Type B pancreatic cell (in vitro differentiated cells): Measurements from ENCODE around the gene CASZ1. TPM values are rescaled to one million over a fixed set of nuclear protein-coding genes. Genes with fewer than 3 reads are reported as not detected.

Experiments
- DNase-seq: peaks from one replicate; pipeline ENCODE4 v3.0.0; 2021; ENCODE audit warnings: mixed read lengths; ENCODE audit not compliant: unreplicated experiment; ENCODE audit errors: extremely low spot score
- H3K27ac Mint-ChIP-seq: 2 replicates; pipeline ENCODE4 v1.8.0; 2021; ENCODE audit warnings: mild to moderate bottlenecking, mixed read lengths
- H3K27me3 Mint-ChIP-seq: 2 replicates; pipeline ENCODE4 v1.8.0; 2021; ENCODE audit warnings: mixed read lengths
- H3K36me3 Mint-ChIP-seq: 2 replicates; pipeline ENCODE4 v1.8.0; 2021; ENCODE audit warnings: mixed read lengths
- H3K4me1 Mint-ChIP-seq: one replicate; pipeline ENCODE4 v1.8.0; 2021; ENCODE audit warnings: mixed read lengths; ENCODE audit not compliant: unreplicated experiment
- H3K4me3 Mint-ChIP-seq: 2 replicates; pipeline ENCODE4 v1.8.0; 2021; ENCODE audit warnings: mild to moderate bottlenecking, mixed read lengths
- H3K9me3 Mint-ChIP-seq: 2 replicates; pipeline ENCODE4 v1.8.0; 2021; ENCODE audit warnings: mixed read lengths
- CTCF ChIP-seq: fragments of 200-600 bp; sonication (generic); conservative IDR thresholded peaks from 2 replicates; pipeline ENCODE4 v1.5.0; 2021; ENCODE audit warnings: antibody characterized with exemption, mild to moderate bottlenecking
- total RNA-seq: library from RNA; stranded (reverse); gene quantifications from 2 replicates; pipeline ENCODE4 v1.2.1, GENCODE V29; 2021; ENCODE audit warnings: low replicate concordance

CASZ1 gene
- total RNA-seq, 1 donor from 2014 or later: 15.7 TPM

GRCh38 chr1:10687251-10687651 is 109.2 kb downstream of the CASZ1 start:
- Mint-ChIP-seq H3K9me3 (no peaks in the 10 kb centered on the region), H3K27me3 (peaks cover 3% of the 10 kb centered on the region), H3K4me3 (peak overlapping the region; percentile 58), H3K4me1 (peaks cover 49% of the 10 kb centered on the region), H3K27ac (peak overlapping the region; percentile 95), H3K36me3 (no peaks in the 10 kb centered on the region)
- DNase-seq: no peak
- TF ChIP-seq CTCF: no peak

- DNase-seq: no peak
- peak overlapping the region; percentile 83 for H3K4me3 Mint-ChIP-seq
- H3K4me1 Mint-ChIP-seq: peaks cover 57% of the 10 kb centered on the region
- H3K27me3 Mint-ChIP-seq: peaks cover 3% of the 10 kb centered on the region
- H3K27ac Mint-ChIP-seq: peak overlapping the region; percentile 95
- no peaks in the 10 kb centered on the region for H3K36me3 Mint-ChIP-seq
- no peak for TF ChIP-seq CTCF
- H3K9me3 Mint-ChIP-seq: no peaks in the 10 kb centered on the region
These were observed 109.9 kb downstream of the CASZ1 start for GRCh38 chr1:10686404-10687040.

GRCh38 chr1:10685808-10686403 is 110.5 kb downstream of the CASZ1 start:
- TF ChIP-seq CTCF: no peak
- no peaks in the 10 kb centered on the region for H3K9me3 Mint-ChIP-seq
- no peaks in the 10 kb centered on the region for H3K36me3 Mint-ChIP-seq
- H3K4me3 Mint-ChIP-seq: peak overlapping the region; percentile 83
- H3K27me3 Mint-ChIP-seq: peaks cover 3% of the 10 kb centered on the region
- peaks cover 60% of the 10 kb centered on the region for H3K4me1 Mint-ChIP-seq
- peak overlapping the region; percentile 95 for H3K27ac Mint-ChIP-seq
- DNase-seq: no peak

- no peak for DNase-seq
- peaks cover 60% of the 10 kb centered on the region for H3K4me1 Mint-ChIP-seq
- TF ChIP-seq CTCF: no peak
- peaks cover 3% of the 10 kb centered on the region for H3K27me3 Mint-ChIP-seq
- peak overlapping the region; percentile 95 for H3K27ac Mint-ChIP-seq
- H3K36me3 Mint-ChIP-seq: no peaks in the 10 kb centered on the region
- H3K4me3 Mint-ChIP-seq: no peak overlapping the region
- H3K9me3 Mint-ChIP-seq: no peaks in the 10 kb centered on the region
These were observed 111.1 kb downstream of the CASZ1 start for GRCh38 chr1:10685196-10685807.

GRCh38 chr1:10684221-10684620 is 112.2 kb downstream of the CASZ1 start:
- DNase-seq: no peak
- H3K27me3 Mint-ChIP-seq: peaks cover 3% of the 10 kb centered on the region
- no peaks in the 10 kb centered on the region for H3K9me3 Mint-ChIP-seq
- H3K36me3 Mint-ChIP-seq: no peaks in the 10 kb centered on the region
- H3K27ac Mint-ChIP-seq: no peak overlapping the region
- no peak overlapping the region for H3K4me3 Mint-ChIP-seq
- H3K4me1 Mint-ChIP-seq: peaks cover 63% of the 10 kb centered on the region
- no peak for TF ChIP-seq CTCF
